ENCODE results near the gene LHFPL6. TPM values are rescaled to one million over a fixed set of nuclear protein-coding genes. Genes with fewer than 3 reads are reported as not detected.

LHFPL6 gene
- total RNA-seq, 1 donor from 2014 or later, result 22.5 TPM

DNA sequence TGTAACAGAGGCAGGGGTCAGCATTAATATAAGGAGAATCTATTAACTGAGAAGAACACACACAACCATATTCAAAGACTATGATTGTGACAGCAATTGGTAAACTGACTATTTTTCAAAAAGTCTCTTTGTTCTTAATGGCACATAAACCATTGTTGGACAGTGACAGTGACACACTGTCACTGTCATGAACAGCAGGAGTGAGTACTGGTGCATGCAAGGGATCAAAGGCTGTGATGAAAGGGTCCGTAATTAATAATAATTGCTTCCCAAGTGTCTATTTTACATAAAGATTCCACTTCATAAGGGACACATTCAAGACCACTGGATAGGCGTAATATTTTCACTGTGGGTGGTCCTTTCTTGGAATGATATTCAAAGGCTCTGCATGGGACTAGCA lies 50.7 kb downstream of the LHFPL6 start:
- DNase-seq, result no peak

DNA sequence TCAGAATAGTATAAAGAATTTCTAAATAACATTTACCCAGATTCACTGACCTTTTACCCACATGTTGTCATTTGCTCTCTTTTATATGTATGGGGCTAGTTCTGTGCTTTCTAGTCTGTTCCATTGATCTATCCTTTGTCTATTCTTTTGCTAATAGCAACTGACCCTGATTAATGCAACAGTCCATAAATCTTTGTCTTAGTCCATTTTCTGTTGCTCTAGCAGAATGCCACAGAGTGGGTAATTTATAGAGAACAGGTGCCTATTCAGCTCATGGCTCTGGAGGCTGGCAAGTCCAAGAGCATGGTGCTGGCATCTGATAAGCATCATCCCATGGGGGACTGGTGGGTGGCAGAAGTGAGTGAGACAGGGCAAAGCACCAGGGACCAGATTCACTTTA lies 52.1 kb downstream of the LHFPL6 start:
- no peak for DNase-seq

DNA sequence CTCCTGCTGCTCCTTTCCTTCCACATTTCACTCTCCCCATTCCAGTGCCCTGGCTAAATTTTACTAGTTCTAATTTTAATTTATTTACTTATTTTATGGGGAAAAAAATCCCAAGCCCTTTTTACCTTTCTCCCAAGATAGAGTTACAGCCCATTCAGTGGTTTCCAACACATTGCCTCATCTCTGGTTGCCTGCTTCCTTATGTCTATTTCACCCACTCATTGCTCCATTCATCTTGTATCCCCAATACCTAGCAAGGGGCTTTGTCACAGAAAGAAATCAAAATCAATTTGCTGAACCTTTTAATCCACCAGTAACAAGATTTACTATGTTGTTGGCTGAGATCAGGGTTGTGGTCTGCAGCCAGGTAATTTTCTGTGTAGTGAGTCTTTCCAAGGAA lies 55.9 kb downstream of the LHFPL6 start:
- no peak for DNase-seq

DNA sequence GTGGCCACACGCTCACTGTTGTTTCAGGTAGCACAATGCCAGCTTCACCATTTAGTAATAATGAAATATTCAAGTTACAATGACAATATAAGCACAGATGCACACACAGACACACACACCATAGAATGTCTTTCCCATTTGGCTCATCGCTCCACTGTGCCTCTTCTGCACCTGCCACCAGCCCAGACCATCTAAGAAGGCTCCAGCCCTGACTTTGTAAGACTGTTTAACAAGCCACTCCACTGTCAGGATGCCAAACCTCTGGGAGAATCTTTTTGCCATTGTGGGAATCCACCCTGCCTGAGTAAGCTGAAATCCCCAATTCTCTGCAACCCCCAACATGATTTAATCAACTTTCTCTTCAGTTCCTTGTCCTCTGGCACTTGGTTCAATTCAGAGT lies 60.6 kb downstream of the LHFPL6 start:
- no peak for DNase-seq

DNA sequence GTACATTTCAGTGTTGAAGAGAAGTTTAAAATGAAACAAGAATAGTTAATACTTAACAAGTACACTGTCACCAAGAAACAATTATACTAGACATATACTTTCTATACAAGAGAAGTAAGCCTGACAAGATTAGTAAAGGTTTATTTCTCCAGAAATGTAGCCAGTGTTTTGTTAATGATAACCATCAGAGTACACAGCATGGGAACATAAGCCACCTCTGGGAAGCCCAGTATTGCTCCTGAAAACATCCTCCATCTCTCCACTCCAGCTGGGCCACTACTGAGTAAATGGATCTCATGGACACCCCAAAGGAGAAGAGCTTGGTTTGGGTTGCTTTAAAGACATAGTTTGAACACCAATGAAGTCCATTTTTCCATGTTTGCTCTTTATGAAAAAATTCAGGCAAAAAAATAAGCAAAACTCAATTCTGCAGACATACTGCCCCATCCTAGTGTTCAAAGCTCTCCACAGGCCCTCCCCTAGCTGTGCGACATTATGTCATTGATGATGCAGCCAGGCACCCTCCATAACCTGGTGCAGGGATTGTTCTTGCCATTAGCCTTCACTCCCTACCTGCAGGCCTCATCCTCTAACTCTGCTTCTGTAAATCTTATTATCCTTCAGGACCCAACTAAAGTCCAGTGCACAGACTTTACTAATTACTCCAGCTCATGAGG lies 61.9 kb downstream of the LHFPL6 start:
- no peak for DNase-seq

DNA sequence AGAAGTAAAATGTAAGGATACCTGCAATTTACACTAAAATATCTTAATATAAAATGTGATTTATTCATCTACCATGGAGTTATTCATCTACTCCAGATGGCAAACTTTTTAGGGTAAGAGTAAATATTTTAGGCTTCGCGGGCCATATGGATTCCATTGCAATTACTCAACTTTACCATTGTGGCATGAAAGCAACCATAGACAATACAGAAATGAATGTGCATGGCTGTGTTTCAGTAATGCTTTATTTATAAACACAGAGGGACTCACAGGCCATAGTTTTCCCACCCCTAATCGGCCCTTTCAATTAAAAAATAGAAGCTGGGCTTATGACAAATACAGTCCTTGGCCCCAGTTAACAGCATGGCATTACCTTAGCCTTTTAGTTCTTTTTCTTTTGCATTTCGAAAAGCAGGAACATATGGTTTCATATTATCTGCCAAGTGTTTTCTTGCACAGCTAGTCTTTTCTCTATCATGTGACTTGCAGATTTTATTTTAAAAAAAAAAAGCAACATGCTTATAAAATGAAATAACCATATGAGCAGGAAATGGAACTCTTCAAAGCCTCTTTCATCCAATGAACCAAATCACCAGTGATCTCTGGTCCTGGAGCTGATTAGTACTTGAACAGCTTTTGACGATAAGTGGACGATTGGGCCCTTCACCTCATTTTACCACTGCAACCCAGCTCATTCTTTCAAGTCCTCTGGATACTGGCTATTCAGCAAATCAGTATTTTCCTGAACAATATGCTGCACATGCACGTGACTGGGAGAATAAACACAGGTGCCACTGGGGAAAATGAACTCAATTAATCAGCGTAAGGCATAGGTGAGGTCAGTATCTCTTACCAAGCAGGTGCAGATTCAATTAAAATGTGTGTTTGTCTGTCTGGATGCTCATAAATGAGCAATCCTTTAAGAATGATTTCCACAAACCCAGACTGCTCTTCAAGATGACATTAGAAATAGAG lies 63.9 kb downstream of the LHFPL6 start:
- no peak for DNase-seq

DNA sequence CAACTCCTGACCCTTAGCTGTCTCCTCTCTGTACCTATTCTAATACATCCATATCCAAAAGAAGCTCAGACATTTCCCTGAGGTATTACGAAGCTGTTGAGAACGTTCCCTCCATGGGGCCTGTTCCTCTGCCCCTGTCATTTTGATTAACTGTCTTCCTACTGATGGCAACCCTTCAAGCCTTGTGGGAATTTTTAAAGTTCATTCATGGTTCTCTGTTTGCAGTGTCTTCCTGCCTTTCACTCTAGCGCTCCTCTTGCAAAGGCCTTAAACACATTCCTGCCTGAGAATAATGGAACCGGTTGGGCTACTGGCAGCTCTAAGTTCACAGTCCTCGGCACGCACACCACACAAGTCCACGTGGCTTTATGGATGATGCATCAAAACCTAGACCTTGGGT lies 66.1 kb downstream of the LHFPL6 start:
- DNase-seq, result no peak

DNA sequence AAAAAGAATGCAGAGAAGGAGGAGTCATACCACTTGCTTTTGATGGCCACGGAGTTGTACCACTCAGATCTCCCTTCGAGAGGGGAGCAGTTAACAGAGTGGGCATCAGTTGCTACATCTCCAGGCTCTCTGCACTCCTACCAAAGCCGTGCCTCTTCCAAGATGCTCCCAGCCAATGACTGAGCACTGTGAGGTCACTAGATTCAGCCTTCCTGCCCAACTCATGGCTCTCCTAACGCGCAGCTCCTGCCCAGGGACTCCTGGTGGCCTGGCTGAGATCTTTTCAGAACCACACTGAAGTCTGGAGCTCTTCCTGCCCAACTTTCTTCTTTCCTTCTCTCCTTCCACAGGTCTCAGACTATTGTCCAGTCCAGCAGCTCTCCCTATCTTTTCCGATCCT lies 66.7 kb downstream of the LHFPL6 start:
- DNase-seq, result no peak

DNA sequence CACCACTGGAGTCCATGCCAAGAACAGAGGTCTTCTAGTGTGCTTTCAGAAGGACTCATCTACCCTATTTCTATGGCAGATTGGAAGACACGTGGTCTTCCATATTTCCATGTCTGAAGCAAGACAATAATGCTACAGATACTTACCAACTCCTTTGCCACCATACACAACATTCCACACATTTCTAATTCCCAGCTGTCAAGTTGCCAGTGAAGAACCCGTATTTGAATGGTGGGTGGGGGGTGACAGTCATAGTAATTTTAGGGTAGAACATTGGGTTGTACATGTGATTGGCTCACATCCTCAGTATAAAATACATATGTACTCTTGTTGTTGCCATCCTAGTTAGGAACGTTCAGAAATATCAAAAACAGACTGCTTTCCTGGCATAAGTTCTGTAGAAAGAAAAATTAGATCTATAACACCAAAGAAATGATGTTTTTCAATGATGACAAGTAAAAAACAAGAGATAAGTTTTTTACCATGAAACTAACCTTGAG lies 69.3 kb downstream of the LHFPL6 start:
- no peak for DNase-seq

DNA sequence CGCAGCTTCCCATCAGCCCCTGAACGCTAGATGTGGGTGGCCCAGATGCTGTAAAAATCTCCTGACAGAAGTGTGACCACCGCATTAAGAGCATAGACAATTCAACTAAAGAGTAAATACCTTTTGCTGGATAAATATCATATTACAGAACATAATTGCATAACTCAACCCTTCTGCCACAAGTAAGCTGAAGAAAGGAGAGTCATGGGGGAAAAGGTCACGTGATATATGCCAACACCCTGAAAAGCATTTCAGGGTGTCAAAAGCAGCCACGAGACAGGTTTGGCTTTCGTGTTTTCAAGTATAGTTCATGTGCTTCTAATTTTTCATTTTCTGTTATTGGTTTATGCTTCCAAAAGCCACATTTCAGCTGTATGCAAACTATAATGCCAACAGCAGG lies 71.3 kb downstream of the LHFPL6 start:
- no peak for DNase-seq

DNA sequence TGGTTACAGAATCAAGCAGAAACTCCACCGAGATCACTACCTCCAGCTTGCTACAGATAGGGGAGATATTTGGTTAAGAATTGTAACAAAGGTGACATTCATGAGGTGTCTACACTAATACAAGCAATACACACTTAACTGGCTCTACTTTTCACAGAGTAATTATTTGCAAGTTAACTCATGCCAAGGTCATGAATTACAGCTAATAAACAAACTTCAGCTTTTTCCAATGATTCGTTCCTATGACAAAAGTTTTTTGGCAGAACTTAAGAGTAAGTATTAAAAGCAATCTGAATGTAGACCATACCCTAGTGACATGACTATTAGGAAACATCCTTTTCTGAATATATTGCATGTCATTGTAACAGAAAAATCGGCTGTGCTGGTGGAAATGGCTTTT lies 72.1 kb downstream of the LHFPL6 start:
- no peak for DNase-seq

DNA sequence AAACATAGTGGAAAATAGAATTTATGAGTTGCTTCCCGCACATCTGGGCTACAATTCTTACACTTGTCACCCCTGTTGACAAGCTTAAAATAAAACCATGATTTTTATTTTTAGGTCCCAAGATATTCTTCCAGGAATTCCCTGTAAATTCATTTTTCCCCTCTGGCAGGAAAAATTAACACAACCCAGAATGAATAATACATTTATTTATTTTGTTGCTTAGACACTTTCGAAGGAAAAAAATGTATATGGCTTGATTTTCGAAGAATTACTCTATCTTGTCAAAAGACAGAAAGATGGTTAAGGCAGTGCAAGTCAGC lies 74.4 kb downstream of the LHFPL6 start:
- no peak for DNase-seq

DNA sequence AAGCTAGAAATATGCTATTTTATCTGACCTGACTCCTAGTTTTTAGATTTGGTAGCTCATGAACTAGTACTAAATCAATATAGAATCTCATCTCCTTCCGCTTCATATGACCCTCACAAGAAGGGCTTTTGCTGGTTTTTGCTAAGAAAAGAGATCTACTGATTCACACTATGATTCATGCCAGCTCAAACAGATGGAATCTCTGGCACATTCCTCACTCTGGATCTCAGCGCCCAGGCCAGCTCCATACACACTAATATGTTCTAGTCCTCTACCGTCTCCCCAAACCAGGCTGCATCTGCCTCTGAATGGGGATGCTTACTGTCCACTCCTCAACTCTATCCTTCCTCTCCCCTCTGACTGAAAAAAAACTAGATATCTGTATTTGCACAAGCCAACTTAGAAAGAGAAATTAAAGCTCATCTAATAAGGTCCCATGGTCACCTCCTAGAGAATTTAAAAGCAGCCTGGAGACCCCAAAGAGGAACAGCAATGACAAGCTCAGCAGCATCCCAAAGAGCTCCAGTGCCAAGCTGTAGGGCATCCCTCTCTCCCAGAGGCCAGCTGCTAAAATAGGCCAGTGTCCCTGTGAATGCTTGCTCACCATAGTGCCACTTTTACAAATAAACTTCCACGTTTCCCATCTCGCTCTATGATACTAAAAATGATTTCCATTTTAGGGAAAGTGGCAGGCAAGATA lies 74.9 kb downstream of the LHFPL6 start:
- DNase-seq, result peak; percentile 33

DNA sequence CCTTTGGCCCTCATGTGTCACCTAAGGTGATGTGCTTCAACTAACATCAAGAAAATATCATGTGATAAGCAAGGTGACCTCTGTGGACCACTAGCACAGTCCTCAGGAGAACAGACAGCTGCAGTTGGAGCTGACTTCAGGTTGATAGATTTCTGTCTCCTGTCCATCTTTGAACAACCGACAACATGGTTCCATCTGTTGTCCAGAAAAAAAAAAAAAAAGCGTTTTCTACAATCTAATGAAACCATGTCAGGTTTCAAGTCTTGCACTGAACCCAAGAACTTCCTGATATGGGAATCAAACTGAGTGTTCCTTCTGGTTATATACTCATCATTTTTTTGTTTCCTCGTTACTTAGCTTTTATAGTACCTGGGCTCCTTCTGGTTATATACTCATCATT lies 75.7 kb downstream of the LHFPL6 start:
- DNase-seq, result no peak

DNA sequence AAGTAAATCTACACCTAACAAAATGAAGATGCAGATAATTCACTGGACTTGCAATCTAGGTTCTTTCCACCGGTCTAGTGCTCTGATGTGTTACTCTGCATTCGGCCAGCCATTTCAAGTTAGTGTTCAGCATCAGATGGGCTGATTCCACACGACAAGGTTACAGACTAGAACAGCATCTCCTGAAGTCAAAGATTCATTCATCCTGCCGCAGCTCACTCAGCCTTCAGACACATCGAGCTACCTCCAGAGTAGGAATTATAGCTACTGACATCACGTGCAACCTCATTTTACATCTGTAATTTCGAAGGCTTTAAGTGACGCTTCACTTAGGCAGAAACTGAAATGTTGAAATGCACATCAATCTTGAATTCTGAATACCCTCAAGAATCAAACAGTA lies 76.5 kb downstream of the LHFPL6 start:
- DNase-seq, result no peak

DNA sequence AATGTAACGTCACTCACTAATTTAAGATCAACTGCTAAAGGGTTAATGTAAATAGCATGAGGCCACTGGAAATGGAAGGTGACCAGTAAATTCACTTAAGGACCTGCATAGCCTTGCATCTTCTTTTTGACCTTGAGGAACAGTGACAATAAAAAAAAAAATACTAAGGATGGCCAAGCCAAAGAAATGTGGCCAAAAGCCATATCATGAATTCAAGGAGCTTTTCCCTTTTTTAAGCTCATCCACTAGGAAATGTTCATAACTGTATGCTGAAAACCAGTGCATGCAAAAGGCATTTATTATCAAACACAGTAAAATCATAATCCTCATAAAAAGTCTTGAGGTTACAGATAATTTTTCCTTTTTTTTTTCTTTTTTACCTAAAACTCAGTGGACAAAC lies 77.5 kb downstream of the LHFPL6 start:
- DNase-seq, result no peak

DNA sequence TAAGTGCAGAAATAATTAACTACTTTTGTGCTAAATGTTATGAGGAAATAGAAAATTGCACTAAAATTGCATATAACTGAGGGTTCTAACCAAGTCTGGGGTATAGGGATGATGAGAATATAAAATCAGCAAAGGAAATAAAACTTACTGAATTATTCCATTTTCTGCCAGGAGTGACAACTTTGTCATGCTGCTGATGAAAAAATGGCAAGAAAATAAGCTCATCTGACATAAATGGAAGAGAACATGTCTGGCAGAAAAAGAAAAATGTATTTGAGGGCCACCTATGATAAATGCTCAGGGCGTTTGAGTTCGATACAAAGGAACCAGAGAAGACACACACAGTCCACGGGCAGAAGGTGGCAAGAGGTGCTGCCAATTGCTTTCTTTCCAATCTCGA lies 78.2 kb downstream of the LHFPL6 start:
- DNase-seq, result no peak

DNA sequence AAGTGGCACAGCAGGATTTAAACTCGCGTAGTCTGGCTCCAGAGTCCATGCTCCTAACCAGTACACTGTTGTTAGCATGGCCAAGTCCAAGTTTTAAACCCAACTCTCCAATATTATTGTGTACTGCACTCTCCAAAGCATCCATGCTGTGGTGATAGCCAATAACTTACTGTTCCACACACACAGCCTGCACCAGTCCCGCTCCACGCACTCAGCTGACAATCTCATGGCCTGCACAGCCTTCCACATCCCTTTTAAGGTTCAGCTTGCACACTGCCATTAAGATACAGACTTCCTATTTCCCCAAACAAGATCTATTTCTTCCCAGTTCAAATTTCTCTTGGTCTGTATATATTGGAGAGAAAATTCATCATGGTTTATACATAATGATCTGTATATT lies 80.7 kb downstream of the LHFPL6 start:
- no peak for DNase-seq

DNA sequence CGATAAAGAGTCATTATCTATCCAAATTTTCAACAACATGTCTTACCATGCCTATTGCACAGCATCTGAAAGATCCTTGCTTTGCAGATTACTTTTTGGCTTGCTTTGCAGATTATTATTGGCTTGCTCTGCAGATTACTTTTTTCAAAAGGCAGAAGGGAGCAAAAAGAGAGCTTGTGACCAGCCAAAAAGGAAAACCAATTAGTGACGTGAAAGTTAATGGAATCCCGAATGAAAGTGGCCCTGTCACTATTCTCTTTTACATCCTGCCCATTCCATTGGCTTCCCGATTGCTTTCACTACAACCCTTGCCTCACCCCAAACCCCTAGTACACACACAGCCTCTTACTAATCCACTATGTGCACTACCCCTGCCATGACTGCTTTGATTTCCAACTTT lies 81.3 kb downstream of the LHFPL6 start:
- DNase-seq, result no peak

DNA sequence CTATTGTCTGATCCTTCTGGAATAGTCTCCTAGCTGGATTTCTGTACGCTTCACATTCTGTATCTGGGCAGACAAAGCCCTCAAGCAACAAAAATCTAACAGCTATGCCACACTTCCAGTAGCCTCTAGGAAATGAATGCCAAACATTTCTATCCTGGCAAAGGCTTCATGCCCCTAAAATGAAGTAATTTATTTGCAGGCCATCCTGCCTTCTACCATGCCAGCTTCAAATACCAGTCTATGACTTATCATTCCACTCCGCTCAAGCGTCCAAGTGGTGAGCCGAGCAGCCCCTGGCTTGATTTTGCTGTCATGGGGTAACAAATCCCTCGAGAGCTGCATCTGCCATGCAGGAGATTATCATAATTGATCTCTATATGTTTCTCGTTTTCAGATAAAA lies 86.9 kb downstream of the LHFPL6 start:
- no peak for DNase-seq

DNA sequence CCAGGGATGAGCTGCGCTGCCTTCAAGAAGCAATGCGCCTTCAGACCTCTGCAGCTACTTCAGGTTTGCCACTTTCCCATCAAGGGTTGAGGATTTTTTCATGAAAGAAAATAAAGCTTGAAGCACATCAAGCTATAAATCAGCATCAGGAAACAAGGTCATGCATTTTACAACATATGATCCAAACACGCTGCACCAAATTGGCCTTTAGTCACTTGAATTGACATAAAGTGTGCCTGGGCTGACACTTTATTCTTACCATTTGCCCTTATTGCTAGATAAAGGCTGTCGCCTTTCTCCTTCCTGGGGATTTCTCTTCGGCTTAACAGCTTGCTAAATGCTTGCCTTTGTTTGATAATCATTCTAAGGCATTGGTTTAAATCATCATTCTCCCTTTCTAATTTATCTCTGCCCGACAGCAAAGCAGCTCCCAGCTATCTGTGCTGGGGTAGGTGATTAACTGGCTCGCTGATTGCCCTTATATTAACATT lies 87.7 kb downstream of the LHFPL6 start:
- no peak for DNase-seq

DNA sequence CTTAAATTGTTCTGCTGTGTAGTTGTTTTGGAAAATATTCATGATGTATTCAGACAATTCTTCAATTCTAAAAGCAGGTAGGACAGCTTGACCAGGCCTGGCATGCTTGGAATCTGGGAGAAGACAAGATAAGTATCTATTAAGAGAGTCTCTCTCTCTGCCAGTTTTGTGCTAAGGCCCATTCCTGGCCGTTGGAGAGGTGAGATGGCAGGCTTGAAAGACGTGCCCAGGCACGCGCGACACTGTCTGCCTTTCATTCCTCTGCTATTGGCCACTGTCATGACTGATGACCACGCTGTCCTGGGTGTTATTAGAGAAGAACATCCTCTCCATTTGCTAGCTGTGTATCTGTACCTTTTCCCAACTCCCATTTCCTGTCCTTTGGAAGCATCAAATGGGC lies 90.3 kb downstream of the LHFPL6 start:
- DNase-seq, result no peak

DNA sequence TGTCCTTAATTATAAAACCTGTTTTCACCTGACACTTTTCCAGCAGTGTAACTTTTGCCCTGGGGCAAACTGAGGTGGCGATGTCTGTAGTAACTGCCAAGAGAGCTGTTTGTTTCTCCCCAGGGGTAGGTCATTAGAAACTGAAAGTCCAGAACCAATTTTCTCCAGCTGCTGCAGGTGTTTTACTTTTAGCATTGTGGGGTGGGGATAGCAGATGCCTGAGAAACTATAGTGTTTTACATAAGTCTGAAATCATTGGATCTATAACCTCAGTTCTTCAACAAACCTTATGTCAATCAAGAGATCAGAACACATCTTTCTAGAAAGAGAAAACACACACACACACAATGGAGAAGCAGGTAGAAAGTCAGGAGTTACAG lies 92.7 kb downstream of the LHFPL6 start:
- DNase-seq, result no peak
